GM12891 (cell line): ENCODE results near the gene SLC22A31.
A peak's percentile ranks its signal among the peaks of the same experiment; 100 is the strongest.

ENCODE experiments used
- DNase-seq: peaks from one replicate; pipeline ENCODE4 v3.0.0; 2011; ENCODE audit warnings: low spot score; ENCODE audit not compliant: insufficient read length
- FAIRE-seq: peaks from 2 replicates; lab custom pipeline; 2011; peaks lifted over from hg19 to GRCh38; lab: Jason Lieb, UNC
- PAX5 ChIP-seq: IDR thresholded peaks from 2 replicates; pipeline ENCODE4 v1.6.1; 2011; ENCODE audit warnings: low read length, moderate library complexity, mild to moderate bottlenecking; ENCODE audit not compliant: insufficient read depth, severe bottlenecking
- POLR2A ChIP-seq: IDR thresholded peaks from 2 replicates; pipeline ENCODE4 v1.6.1; 2011; ENCODE audit warnings: low read depth, low read length, control low read depth
- POLR2AphosphoS5 ChIP-seq: IDR thresholded peaks from 2 replicates; pipeline ENCODE4 v1.6.1; 2011; ENCODE audit warnings: low read depth, low read length, control low read depth
- POU2F2 ChIP-seq: IDR thresholded peaks from 2 replicates; pipeline ENCODE4 v1.6.1; 2011; ENCODE audit warnings: low read depth, mild to moderate bottlenecking, control low read depth, low read length, moderate library complexity
- SPI1 ChIP-seq: IDR thresholded peaks from 2 replicates; pipeline ENCODE4 v1.6.1; 2011; ENCODE audit warnings: low read depth, low read length, control low read depth
- TAF1 ChIP-seq: IDR thresholded peaks from 2 replicates; pipeline ENCODE4 v1.6.1; 2011; ENCODE audit warnings: low read depth, low read length, control low read depth

The SLC22A31 gene

GRCh38 chr16:89156740-89157645 is 43.3 kb downstream of the SLC22A31 start:
- no peak for TF ChIP-seq SPI1
- TF ChIP-seq POLR2A = no peak
- no peak for TF ChIP-seq TAF1
- TF ChIP-seq PAX5 = no peak
- no peak for TF ChIP-seq POLR2AphosphoS5
- TF ChIP-seq POU2F2 = no peak
- FAIRE-seq (no peak), DNase-seq (no peak)

GRCh38 chr16:89155851-89156739 is 44.2 kb downstream of the SLC22A31 start:
- FAIRE-seq (no peak), DNase-seq (no peak)
- TF ChIP-seq POU2F2 (no peak), PAX5 (no peak), SPI1 (no peak), TAF1 (no peak), POLR2A (no peak), POLR2AphosphoS5 (no peak)

- DNase-seq (no peak), FAIRE-seq (no peak)
- no peak for TF ChIP-seq TAF1
Measured at GRCh38 chr16:89155184-89155679, 45.1 kb downstream of the SLC22A31 start.

DNA sequence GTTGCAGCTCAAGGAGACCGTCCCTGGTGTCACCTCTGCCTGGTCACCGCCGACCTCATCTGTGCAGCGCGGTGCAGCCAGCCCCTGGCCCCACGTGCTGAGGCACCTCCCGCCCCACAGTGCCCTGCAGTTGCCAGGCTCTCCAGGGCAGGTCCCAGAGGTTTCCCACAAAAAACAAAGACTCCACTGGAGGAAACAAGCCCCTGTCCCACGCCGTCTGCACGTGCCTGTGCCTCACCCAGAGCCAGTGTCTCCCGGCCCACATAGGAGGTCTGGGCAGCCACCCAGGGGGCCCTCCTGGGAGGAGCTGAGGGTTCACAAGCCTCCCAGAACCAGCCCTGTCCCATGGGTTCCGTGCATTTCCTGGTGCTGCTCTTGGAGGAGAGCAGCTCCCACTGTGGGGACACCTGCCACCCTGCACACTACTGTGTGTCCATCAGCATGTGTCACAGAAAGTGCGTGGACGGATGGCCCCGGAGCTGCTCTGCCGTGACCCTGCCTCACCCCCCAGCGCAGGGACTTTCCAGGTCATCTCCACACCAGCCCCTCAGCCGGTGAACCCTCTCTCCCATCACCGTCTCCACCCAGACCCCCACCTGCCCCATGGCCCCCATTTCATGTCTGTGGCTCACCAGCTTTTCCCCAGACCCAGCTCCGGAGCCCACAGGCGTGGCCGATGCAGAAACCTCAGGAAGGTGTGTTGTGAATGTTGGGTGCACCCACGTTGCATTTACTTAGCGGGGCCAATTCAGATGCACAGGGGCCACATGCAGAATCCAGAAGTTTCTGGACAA is 45.8 kb downstream of the SLC22A31 start:
- DNase-seq (no peak), FAIRE-seq (no peak)
- no peak for TF ChIP-seq POU2F2
- TF ChIP-seq POLR2A = peak; percentile 35; the same call in 1 of the 2 replicates

DNA sequence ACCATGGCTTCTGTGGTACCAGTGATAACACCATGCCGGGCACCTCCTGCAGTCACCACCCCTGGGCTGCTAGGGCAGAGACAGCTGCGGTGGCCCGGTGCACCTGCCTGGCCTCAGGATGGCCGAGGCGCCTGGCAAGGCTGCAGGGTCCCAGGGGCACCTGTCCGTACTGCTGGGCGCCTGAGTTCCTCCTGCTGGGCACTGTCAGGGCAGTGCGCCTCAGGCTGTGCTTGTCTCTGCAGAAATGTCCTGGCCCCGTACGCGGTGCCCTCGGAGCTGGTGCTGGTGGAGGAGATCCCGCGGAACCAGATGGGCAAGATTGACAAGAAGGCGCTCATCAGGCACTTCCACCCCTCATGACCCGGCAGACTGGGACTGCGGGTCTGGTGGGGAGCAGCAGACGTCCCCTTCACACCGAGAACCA is 46.5 kb downstream of the SLC22A31 start:
- DNase-seq (no peak), FAIRE-seq (no peak)
- no peak for TF ChIP-seq POLR2AphosphoS5
- no peak for TF ChIP-seq SPI1
- TF ChIP-seq PAX5 = no peak
- TF ChIP-seq TAF1 = no peak

DNA sequence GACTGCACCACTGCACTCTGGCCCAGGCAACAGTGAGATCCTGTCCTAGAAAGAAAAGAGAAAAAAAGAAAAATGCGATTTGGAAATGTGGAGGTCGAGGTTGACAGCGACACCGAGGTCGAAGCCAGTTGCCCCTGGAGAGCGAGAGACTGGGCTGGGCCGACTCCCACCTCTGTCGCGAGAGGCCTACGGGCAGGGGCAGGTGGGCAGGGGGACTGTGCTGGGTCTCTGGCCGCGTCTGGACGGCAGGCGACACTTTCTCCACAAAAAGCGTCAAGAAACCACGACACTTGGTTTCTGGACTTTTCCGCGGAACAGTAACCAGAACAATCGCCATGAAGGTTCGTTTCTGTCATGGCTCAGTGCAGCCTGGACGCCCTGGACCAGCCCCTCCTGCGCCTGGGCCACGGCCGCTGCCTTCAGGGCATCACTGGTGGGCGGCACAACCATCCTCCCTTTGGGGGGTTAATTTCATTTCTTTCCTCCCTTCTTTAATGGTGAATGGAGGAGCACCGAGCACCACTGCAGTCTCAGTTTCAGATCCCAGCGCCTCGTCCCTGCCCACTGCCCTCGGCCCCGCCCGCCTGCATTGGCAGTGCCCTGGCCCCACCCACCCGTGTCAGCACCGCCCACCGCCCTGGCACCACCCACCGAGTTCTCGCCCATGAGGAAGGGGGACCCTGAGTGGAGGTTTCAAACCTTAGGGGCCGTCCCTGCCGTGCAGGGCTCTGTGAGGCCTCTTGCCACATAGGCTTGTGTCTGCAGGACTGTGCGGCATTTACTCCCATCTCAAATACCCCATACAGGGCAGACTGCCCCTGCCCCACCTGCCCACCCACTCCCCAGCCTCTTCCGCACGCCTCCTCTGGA is 47.3 kb downstream of the SLC22A31 start:
- no peak for FAIRE-seq
- no peak for TF ChIP-seq TAF1
- no peak for TF ChIP-seq POU2F2
- TF ChIP-seq SPI1 = no peak
- no peak for TF ChIP-seq POLR2AphosphoS5
- no peak for TF ChIP-seq PAX5
- no peak for TF ChIP-seq POLR2A
- no peak for DNase-seq

DNA sequence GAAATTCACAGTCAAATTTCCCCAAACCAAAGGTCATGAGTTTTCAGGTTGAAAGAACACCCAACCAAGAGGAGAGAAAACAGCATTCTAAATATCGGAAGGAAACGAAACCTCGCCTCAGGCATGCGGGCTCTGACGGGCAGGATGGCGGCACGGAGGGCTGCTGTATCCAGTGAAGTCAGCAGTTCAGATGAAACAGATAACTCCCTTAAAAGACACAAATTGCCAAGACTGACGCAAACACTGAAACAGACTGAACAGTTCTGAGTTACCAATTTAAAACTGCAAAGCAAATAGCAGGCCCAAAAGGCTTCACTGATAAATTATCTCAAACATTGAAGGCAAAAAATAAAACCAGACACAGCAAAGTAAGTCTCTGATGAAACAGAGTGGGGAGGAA is 49.4 kb downstream of the SLC22A31 start:
- no peak for DNase-seq
- FAIRE-seq = no peak
- TF ChIP-seq TAF1 (no peak), POLR2A (no peak), SPI1 (no peak), POU2F2 (no peak), POLR2AphosphoS5 (no peak), PAX5 (no peak)

GRCh38 chr16:89150090-89150835 is 50.1 kb downstream of the SLC22A31 start:
- DNase-seq = no peak
- TF ChIP-seq POLR2A (no peak), TAF1 (no peak), SPI1 (no peak), PAX5 (no peak), POU2F2 (no peak), POLR2AphosphoS5 (no peak)
- FAIRE-seq = no peak
